Measurements from ENCODE around the gene IQCH. TPM values are rescaled to one million over a fixed set of nuclear protein-coding genes. Genes with fewer than 3 reads are reported as not detected.

IQCH gene
- total RNA-seq, 1 donor from 2014 or later: 3.1 TPM

DNA sequence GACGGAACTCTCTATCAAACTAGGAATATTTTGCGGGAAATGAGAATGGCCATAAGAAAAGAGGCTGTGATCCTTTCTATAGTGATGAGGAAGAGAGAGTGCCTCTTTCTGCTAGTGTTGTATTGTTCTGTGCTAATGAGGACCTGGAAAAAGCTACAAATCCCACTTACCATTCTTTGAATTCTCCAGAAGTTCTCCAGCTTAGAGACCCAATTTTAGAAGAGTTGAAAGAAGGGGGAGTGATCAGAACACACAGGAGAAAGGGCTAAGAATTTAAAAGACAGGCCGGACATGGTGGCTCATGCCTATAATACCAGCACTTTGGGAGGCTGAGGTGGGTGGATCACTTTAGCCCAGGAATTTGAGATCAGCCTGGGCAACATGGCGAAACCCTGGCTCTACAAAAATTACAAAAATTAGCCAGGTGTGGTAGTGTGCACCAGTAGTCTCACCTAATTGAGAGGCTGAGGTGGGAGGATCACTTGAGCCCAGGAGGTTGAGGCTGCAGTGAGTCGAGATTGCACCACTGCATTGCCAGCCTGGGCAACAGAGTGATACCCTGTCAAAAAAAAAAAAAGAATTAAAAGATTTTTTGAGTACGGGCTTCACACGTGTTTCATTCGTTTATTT, 126.9 kb downstream of the IQCH start:
- Histone ChIP-seq H3K27ac (ENCODE audit: low read depth, low read length) (no peak overlapping the region), H3K4me1 (ENCODE audit: control insufficient read depth in 3 of 3, insufficient read depth in 3 of 3, low read length in 3 of 3) (no peaks in the 10 kb centered on the region), H3K4me3 (ENCODE audit: low read length in 3 of 3) (no peak overlapping the region), H3K9me3 (ENCODE audit: control insufficient read depth in 3 of 3, low read length in 3 of 3) (no peaks in the 10 kb centered on the region), H3K9ac (ENCODE audit: low read depth in 1 of 3, low read length in 3 of 3) (no peak overlapping the region), H3K36me3 (ENCODE audit: control insufficient read depth in 3 of 3, insufficient read depth in 3 of 3, low read length in 3 of 3) (no peaks in the 10 kb centered on the region), H3K27me3 (ENCODE audit: control insufficient read depth in 3 of 3, insufficient read depth in 3 of 3, low read length in 3 of 3) (no peaks in the 10 kb centered on the region)

DNA sequence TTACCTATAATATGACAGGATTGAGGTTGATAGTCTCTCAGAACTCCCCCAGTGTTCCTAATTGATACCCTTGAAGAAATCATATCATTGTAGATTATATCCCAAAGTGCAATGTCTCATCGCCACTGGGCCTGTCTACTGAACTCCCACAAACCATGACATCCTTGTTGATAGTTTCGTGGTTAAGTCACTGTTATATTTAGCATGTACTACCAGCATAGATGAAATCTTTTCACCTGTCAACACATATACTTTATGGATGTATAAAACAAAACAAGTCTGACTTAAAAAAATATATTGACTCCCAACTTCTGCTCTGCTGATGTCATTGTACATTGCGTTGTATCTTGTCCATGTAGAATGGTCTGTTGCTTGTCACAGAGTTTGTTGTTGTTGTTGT, 128.1 kb downstream of the IQCH start:
- Histone ChIP-seq H3K4me1 (ENCODE audit: control insufficient read depth in 3 of 3, insufficient read depth in 3 of 3, low read length in 3 of 3) (no peaks in the 10 kb centered on the region), H3K9me3 (ENCODE audit: control insufficient read depth in 3 of 3, low read length in 3 of 3) (no peaks in the 10 kb centered on the region), H3K27ac (ENCODE audit: low read depth, low read length) (no peak overlapping the region), H3K4me3 (ENCODE audit: low read length in 3 of 3) (no peak overlapping the region), H3K9ac (ENCODE audit: low read depth in 1 of 3, low read length in 3 of 3) (no peak overlapping the region), H3K36me3 (ENCODE audit: control insufficient read depth in 3 of 3, insufficient read depth in 3 of 3, low read length in 3 of 3) (no peaks in the 10 kb centered on the region), H3K27me3 (ENCODE audit: control insufficient read depth in 3 of 3, insufficient read depth in 3 of 3, low read length in 3 of 3) (no peaks in the 10 kb centered on the region)

DNA sequence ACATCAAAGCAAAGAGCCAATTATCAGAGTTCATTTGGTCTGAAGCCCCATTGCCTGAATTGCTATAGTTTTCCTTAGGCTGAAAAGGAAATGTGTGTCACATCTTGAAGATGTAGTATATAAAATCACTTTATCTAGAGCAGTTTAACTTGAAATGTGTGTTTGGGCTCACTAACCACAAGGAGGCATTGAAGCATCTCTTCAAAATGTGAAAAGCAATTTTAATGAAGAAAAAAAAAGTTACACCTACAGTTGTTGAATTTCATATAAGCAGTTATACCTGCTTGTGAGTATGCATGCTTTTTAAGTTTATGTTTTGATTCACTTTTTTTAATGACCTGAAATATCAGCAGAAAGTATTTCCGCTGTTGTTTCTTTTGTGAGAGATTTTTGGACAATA, 129.3 kb downstream of the IQCH start:
- Histone ChIP-seq H3K27me3 (ENCODE audit: control insufficient read depth in 3 of 3, insufficient read depth in 3 of 3, low read length in 3 of 3) (no peaks in the 10 kb centered on the region), H3K36me3 (ENCODE audit: control insufficient read depth in 3 of 3, insufficient read depth in 3 of 3, low read length in 3 of 3) (no peaks in the 10 kb centered on the region), H3K9me3 (ENCODE audit: control insufficient read depth in 3 of 3, low read length in 3 of 3) (no peaks in the 10 kb centered on the region), H3K4me1 (ENCODE audit: control insufficient read depth in 3 of 3, insufficient read depth in 3 of 3, low read length in 3 of 3) (no peaks in the 10 kb centered on the region), H3K9ac (ENCODE audit: low read depth in 1 of 3, low read length in 3 of 3) (no peak overlapping the region), H3K4me3 (ENCODE audit: low read length in 3 of 3) (no peak overlapping the region), H3K27ac (ENCODE audit: low read depth, low read length) (no peak overlapping the region)

DNA sequence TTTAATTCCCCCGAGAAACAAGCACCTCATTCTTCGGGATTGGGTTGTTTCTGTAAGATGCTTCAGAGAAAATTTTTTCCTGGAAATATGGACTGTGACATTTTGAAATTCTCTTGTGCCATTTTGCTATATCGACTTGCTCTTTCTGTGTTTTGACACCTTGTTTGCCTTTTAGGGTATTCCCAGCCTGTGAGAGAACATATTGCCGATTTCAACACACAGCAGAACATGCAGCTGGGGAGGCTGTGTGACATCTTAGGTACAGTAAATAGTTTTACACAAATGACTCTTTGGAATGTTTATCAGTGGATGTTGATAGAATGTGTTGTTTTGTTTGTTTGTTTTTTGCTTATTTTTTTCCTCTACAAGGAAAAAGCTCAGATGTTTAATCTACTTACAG, 130.2 kb downstream of the IQCH start:
- Histone ChIP-seq H3K36me3 (ENCODE audit: control insufficient read depth in 3 of 3, insufficient read depth in 3 of 3, low read length in 3 of 3) (no peaks in the 10 kb centered on the region), H3K4me3 (ENCODE audit: low read length in 3 of 3) (no peak overlapping the region), H3K9me3 (ENCODE audit: control insufficient read depth in 3 of 3, low read length in 3 of 3) (no peaks in the 10 kb centered on the region), H3K4me1 (ENCODE audit: control insufficient read depth in 3 of 3, insufficient read depth in 3 of 3, low read length in 3 of 3) (no peaks in the 10 kb centered on the region), H3K9ac (ENCODE audit: low read depth in 1 of 3, low read length in 3 of 3) (no peak overlapping the region), H3K27ac (ENCODE audit: low read depth, low read length) (no peak overlapping the region), H3K27me3 (ENCODE audit: control insufficient read depth in 3 of 3, insufficient read depth in 3 of 3, low read length in 3 of 3) (no peaks in the 10 kb centered on the region)

DNA sequence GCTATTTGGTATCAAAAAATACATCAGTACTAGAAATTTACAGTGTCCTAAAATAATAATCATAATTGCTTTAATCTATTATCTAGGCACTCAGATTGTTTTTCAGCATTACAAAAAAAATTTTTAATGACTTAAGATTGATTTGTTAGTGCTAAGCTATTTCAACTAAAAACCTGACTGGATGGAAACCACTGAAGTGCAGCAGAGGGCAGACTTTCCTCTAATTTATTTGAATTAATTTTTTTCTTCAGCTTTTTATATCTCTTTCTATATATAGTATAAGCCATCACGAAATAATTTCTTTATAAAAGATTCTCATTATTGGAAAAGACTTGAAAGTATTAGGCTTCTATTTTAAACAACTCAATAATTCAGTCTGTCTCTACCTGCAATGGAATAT, 131.4 kb downstream of the IQCH start:
- Histone ChIP-seq H3K9ac (ENCODE audit: low read depth in 1 of 3, low read length in 3 of 3) (no peak overlapping the region), H3K4me3 (ENCODE audit: low read length in 3 of 3) (no peak overlapping the region), H3K36me3 (ENCODE audit: control insufficient read depth in 3 of 3, insufficient read depth in 3 of 3, low read length in 3 of 3) (no peaks in the 10 kb centered on the region), H3K27me3 (ENCODE audit: control insufficient read depth in 3 of 3, insufficient read depth in 3 of 3, low read length in 3 of 3) (no peaks in the 10 kb centered on the region), H3K9me3 (ENCODE audit: control insufficient read depth in 3 of 3, low read length in 3 of 3) (no peaks in the 10 kb centered on the region), H3K4me1 (ENCODE audit: control insufficient read depth in 3 of 3, insufficient read depth in 3 of 3, low read length in 3 of 3) (no peaks in the 10 kb centered on the region), H3K27ac (ENCODE audit: low read depth, low read length) (no peak overlapping the region)

DNA sequence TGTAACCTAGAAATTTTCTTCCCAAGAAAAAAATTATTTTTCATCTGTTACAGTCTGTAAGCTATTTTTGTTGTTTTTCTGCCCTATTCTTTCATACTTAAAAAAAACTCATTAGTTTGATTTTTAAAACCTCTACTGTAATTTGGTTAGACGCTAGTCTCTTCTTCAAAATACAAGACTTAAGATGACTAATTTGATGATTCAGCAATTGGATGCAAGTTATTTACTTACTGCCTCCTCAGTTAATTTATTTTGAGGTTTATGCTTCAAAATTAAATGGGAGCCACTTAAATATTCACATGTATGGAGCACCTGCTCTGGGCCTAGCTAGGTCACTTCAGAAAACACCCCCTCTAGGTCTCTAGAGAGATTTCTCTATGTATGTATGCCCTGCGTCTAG, 132.4 kb downstream of the IQCH start:
- H3K4me3 ChIP-seq (ENCODE audit: low read length in 3 of 3): no peak overlapping the region
- H3K4me1 ChIP-seq (ENCODE audit: control insufficient read depth in 3 of 3, insufficient read depth in 3 of 3, low read length in 3 of 3): no peaks in the 10 kb centered on the region
- H3K9me3 ChIP-seq (ENCODE audit: control insufficient read depth in 3 of 3, low read length in 3 of 3): no peaks in the 10 kb centered on the region
- H3K9ac ChIP-seq (ENCODE audit: low read depth in 1 of 3, low read length in 3 of 3): no peak overlapping the region
- no peaks in the 10 kb centered on the region for H3K27me3 ChIP-seq (ENCODE audit: control insufficient read depth in 3 of 3, insufficient read depth in 3 of 3, low read length in 3 of 3)
- no peak overlapping the region for H3K27ac ChIP-seq (ENCODE audit: low read depth, low read length)
- H3K36me3 ChIP-seq (ENCODE audit: control insufficient read depth in 3 of 3, insufficient read depth in 3 of 3, low read length in 3 of 3): no peaks in the 10 kb centered on the region

DNA sequence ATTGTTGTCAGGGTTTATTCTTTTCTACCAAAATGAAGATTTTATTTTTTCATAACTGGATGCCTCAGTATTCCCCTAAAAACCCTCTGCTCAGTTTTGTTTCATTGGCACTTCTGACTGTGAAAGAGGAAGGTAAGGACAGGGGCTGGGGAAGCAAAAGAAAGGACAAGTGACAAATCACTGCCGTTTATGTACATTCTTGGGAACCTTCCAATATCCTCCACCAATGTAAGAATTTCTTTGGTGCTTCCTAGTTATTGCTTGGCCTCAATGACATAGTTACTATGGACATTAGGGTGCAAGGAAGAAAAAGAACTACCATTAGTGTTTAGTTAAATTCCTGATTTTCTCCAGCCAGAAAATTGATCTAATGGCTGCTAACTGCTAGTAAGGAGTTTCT, 135.4 kb downstream of the IQCH start:
- H3K27me3 ChIP-seq (ENCODE audit: control insufficient read depth in 3 of 3, insufficient read depth in 3 of 3, low read length in 3 of 3): no peaks in the 10 kb centered on the region
- H3K9me3 ChIP-seq (ENCODE audit: control insufficient read depth in 3 of 3, low read length in 3 of 3): no peaks in the 10 kb centered on the region
- no peaks in the 10 kb centered on the region for H3K4me1 ChIP-seq (ENCODE audit: control insufficient read depth in 3 of 3, insufficient read depth in 3 of 3, low read length in 3 of 3)
- H3K36me3 ChIP-seq (ENCODE audit: control insufficient read depth in 3 of 3, insufficient read depth in 3 of 3, low read length in 3 of 3): no peaks in the 10 kb centered on the region
- no peak overlapping the region for H3K9ac ChIP-seq (ENCODE audit: low read depth in 1 of 3, low read length in 3 of 3)
- no peak overlapping the region for H3K4me3 ChIP-seq (ENCODE audit: low read length in 3 of 3)
- no peak overlapping the region for H3K27ac ChIP-seq (ENCODE audit: low read depth, low read length)

DNA sequence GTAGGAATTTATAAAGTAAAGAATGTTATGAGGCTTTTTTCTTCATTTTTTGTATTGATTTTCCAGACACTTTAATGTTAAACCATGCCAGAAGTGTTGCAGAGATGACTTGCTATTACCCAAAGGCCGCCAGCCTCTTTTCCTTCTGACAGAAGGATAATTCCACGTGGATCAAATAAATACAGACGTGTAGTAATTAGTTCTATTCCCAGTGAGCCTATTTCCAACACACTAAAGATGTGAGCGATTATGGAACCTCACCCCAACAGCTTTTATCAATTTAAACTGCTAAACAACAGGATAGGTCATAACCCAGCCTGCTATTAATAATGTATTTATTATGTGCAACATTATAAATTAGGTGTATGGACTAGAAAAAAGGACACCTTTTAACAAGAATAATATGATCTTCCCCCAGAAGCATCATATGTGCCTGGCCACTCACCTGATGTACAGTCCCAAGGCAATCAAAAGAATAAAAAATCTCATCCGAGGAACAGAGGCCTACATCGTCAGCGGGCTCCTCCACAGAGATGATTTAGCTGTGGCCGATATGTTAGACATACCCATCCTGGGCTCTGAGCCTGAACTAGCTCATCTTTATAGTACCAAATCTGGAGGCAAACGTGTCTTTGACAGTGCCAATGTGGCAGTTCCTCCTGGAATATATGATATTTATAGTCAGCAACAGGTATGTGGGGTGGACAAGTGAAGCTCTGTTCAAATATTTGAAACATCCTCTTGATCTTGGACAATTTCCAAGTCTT, 140.5 kb downstream of the IQCH start:
- Histone ChIP-seq H3K36me3 (ENCODE audit: control insufficient read depth in 3 of 3, insufficient read depth in 3 of 3, low read length in 3 of 3) (no peaks in the 10 kb centered on the region), H3K9ac (ENCODE audit: low read depth in 1 of 3, low read length in 3 of 3) (no peak overlapping the region), H3K4me1 (ENCODE audit: control insufficient read depth in 3 of 3, insufficient read depth in 3 of 3, low read length in 3 of 3) (no peaks in the 10 kb centered on the region), H3K9me3 (ENCODE audit: control insufficient read depth in 3 of 3, low read length in 3 of 3) (no peaks in the 10 kb centered on the region), H3K27ac (ENCODE audit: low read depth, low read length) (no peak overlapping the region), H3K4me3 (ENCODE audit: low read length in 3 of 3) (no peak overlapping the region), H3K27me3 (ENCODE audit: control insufficient read depth in 3 of 3, insufficient read depth in 3 of 3, low read length in 3 of 3) (no peaks in the 10 kb centered on the region)

DNA sequence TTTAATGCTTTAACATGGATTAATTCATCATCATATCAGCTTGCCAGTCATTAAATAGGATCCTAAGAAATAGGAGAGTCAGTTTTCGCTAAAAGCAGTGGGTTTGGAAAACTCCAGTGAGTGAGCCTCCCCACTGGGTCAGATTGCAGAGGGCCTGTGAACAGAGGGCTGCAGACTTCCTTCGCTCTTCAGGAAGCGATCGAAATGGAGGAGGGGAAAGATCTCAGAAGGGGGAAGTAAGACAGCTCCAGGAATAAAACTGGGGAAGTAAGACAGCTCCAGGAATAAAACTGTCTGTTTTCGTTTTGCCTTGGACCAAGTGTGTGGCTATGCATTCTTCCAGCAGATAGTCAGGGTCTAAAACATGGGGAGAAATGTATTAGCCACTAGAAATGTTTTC, 141.5 kb downstream of the IQCH start:
- Histone ChIP-seq H3K36me3 (ENCODE audit: control insufficient read depth in 3 of 3, insufficient read depth in 3 of 3, low read length in 3 of 3) (no peaks in the 10 kb centered on the region), H3K9ac (ENCODE audit: low read depth in 1 of 3, low read length in 3 of 3) (no peak overlapping the region), H3K27ac (ENCODE audit: low read depth, low read length) (no peak overlapping the region), H3K9me3 (ENCODE audit: control insufficient read depth in 3 of 3, low read length in 3 of 3) (no peaks in the 10 kb centered on the region), H3K27me3 (ENCODE audit: control insufficient read depth in 3 of 3, insufficient read depth in 3 of 3, low read length in 3 of 3) (no peaks in the 10 kb centered on the region), H3K4me1 (ENCODE audit: control insufficient read depth in 3 of 3, insufficient read depth in 3 of 3, low read length in 3 of 3) (no peaks in the 10 kb centered on the region), H3K4me3 (ENCODE audit: low read length in 3 of 3) (no peak overlapping the region)

DNA sequence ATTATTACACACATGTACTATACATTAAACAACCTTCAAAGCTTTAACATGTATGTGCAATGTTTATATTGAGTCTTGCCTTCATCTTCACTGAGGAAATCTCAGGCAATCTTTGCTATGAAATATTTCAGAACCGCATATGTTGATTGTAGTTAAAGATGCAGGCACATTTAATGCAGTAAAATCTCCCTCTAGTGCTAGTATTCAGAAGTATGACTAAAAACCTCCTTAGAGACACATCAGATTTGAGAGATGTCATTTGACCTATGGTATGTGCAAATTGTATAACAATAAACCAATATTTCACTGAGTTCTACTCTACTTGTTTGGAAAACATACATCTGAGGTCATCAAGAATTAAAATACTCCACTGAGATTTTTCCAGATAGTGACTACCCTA, 142.6 kb downstream of the IQCH start:
- H3K27ac ChIP-seq (ENCODE audit: low read depth, low read length): no peak overlapping the region
- no peaks in the 10 kb centered on the region for H3K36me3 ChIP-seq (ENCODE audit: control insufficient read depth in 3 of 3, insufficient read depth in 3 of 3, low read length in 3 of 3)
- H3K9ac ChIP-seq (ENCODE audit: low read depth in 1 of 3, low read length in 3 of 3): no peak overlapping the region
- no peaks in the 10 kb centered on the region for H3K9me3 ChIP-seq (ENCODE audit: control insufficient read depth in 3 of 3, low read length in 3 of 3)
- H3K4me3 ChIP-seq (ENCODE audit: low read length in 3 of 3): no peak overlapping the region
- H3K27me3 ChIP-seq (ENCODE audit: control insufficient read depth in 3 of 3, insufficient read depth in 3 of 3, low read length in 3 of 3): no peaks in the 10 kb centered on the region
- H3K4me1 ChIP-seq (ENCODE audit: control insufficient read depth in 3 of 3, insufficient read depth in 3 of 3, low read length in 3 of 3): no peaks in the 10 kb centered on the region
